ENCODE results near the gene MEDAG.

GRCh38 chr13:30863796-30864195, 42.3 kb upstream of the MEDAG start:
- TF ChIP-seq, protein P1, sequence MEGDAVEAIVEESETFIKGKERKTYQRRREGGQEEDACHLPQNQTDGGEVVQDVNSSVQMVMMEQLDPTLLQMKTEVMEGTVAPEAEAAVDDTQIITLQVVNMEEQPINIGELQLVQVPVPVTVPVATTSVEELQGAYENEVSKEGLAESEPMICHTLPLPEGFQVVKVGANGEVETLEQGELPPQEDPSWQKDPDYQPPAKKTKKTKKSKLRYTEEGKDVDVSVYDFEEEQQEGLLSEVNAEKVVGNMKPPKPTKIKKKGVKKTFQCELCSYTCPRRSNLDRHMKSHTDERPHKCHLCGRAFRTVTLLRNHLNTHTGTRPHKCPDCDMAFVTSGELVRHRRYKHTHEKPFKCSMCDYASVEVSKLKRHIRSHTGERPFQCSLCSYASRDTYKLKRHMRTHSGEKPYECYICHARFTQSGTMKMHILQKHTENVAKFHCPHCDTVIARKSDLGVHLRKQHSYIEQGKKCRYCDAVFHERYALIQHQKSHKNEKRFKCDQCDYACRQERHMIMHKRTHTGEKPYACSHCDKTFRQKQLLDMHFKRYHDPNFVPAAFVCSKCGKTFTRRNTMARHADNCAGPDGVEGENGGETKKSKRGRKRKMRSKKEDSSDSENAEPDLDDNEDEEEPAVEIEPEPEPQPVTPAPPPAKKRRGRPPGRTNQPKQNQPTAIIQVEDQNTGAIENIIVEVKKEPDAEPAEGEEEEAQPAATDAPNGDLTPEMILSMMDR (IDR thresholded peaks at IDR 0.05): no peak
- TF ChIP-seq POLR2A (IDR thresholded peaks at IDR 0.05): no peak

Measured in lower leg skin (tissue), 3 donors.